HG03520 (cell line): ENCODE results near the gene SHISAL1.

ENCODE experiments used
- ATAC-seq: cut with Tn5 transposase; IDR thresholded peaks from one replicate; pipeline ENCODE4 v1.9.1; 2021; ENCODE audit warnings: mild to moderate bottlenecking, moderate library complexity; ENCODE audit not compliant: unreplicated experiment

SHISAL1 gene

DNA sequence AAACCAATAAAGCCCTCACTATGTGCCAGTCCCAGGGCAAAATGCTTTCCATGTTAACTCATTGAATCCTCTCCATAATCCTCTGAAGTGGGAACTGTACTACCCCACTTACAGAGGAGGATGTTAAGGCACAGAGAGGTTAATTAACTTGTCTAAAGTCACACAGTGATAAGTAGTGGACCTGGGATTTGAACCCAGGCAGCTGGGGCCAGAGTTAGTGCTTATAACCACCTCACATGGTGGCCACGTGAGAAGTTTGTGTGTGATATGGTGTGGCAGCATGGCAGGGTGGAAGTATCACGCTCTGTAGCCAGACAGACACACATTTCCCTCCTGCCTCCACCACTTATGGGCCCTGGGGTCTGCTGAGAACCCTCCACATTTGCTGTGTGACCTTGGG is 115.5 kb downstream of the SHISAL1 start:
- no peak for ATAC-seq

DNA sequence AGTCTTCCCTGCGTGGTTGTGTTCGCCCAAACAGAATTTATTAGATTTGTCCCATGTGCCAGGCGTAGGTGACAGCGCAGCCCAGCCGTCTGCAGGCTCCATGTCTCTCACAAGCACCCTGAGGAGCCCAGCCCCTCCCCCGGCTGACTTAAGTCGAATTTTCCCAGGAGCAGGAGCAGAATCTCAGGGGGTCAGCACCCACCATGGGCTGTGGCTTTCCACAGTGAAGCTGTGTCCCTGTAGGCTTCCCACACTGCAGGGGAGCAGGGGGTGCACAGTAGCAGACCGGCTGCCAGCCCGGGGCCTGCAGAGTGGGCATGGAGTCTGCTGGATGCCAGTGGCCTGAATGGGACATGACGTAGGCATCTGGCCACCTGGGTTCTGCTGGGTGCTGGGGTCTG is 116.0 kb downstream of the SHISAL1 start:
- ATAC-seq = no peak

GRCh38 chr22:44196241-44196640 is 116.5 kb downstream of the SHISAL1 start:
- no peak for ATAC-seq

DNA sequence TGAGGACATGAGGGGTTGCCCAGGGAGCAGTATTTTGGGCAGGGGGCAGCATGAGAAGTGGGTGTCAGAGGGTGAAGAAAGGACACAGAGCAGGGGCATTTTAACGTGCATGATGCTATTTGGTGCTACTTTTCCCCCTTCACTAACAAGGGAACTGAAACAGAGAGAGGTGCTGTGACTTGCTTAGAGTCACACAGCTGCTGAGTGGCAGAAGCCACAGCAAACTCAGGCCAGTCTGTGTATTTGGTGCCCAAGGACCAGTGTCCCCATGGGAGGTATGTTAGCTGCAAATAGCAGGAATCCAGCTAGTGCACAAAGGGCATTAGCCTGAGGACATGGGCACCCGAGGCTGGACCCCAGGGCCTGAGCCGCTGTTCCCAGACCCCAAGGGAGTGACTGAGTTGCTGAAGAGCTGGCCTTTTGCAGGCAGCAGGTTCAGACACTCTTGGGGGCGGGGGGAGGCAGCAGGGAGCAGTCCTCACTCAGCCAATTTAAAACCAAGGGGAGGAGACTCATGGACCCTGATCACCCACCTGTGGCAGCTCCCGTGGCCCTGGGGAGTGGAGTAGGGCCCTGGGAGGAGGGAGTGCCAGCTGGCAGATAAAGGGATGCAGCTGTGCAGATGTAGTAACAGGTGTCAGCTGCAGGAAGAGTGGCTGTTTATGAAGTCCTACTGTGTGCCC is 117.4 kb downstream of the SHISAL1 start:
- no peak for ATAC-seq

GRCh38 chr22:44194569-44194968 is 118.2 kb downstream of the SHISAL1 start:
- ATAC-seq = no peak
